HFF-Myc (cell line): Measurements from ENCODE around the gene ATP13A5.

ENCODE experiments used
- DNase-seq: peaks from one replicate; pipeline ENCODE4 v3.0.0-alpha.2; 2011; ENCODE audit warnings: low read depth; ENCODE audit errors: extremely low read depth
- H3K4me3 ChIP-seq: replicated peaks from 2 replicates; pipeline ENCODE4 v1.5.1; 2011; ENCODE audit warnings: low read depth, mild to moderate bottlenecking, control low read depth, low read length
- TF ChIP-seq, protein P1 (sequence below): IDR thresholded peaks from 2 replicates; pipeline ENCODE4 v1.5.1; 2012; ENCODE audit warnings: mild to moderate bottlenecking, low read depth, low read length, control low read depth; ENCODE audit errors: missing control alignments

The ATP13A5 gene

DNA sequence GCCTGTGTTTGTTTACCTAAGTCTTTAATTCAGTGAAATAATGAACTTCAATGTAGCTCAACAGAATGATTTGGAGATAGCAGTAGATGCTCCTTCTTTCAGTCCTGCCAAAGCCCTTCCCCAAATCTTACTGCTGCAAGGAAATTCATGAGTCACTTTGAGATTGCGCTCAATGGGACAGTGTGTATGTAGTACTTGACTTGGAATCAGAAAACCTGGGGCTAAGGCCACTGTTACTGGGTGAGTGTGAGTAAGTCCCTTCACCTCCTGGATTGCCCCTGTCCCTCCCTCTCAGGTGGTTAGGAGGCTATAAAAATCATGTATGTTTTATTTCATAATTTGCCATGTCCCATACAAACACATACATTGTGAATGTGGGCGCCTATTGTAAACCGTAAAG lies 29.9 kb downstream of the ATP13A5 start:
- no peak overlapping the region for H3K4me3 ChIP-seq
- TF ChIP-seq, protein P1, sequence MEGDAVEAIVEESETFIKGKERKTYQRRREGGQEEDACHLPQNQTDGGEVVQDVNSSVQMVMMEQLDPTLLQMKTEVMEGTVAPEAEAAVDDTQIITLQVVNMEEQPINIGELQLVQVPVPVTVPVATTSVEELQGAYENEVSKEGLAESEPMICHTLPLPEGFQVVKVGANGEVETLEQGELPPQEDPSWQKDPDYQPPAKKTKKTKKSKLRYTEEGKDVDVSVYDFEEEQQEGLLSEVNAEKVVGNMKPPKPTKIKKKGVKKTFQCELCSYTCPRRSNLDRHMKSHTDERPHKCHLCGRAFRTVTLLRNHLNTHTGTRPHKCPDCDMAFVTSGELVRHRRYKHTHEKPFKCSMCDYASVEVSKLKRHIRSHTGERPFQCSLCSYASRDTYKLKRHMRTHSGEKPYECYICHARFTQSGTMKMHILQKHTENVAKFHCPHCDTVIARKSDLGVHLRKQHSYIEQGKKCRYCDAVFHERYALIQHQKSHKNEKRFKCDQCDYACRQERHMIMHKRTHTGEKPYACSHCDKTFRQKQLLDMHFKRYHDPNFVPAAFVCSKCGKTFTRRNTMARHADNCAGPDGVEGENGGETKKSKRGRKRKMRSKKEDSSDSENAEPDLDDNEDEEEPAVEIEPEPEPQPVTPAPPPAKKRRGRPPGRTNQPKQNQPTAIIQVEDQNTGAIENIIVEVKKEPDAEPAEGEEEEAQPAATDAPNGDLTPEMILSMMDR, result no peak

DNA sequence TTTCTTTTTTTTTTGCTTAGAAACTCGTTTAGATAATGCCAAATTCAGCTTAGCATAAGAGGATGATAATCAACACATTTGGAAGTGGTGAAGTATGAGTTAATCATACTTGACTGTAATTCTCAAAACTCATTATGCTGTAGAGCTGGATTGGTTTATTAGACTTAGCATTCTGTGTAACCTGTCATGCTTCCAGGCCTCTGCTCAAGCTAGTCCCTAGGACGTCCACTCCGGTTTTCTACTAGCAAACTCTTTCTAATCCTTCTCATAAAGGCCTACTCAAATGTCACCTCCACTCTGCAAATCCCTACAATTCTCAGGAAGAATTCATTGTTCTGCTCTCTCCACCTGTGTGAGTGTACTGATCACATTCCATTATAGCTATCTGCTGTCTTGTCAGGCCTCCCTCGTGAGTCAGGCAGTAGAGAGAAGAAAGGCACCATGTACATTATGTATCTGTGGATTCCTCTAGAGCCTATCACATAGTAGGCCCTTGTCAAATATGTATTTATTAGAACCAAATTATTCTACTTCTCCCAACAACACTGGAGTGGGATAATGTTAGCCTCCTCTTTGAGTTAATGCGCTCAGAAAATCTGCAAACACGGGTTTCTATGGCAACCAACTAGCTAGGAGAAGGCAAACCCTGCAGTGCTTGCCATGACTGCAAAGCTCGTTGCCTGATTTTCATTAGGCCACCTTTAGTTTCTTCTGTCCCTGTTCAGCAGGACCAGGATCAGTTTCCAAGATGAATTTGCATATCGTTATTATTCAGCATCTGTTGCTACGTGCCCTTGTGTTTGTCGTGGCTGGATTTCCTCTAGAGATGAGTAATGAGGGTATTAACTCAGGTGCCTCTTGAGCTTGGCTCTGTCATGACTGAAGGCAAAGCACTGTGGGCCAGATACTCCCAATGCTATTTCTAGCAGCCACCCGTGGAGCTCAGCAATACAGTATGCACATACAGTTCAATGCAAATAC lies 30.7 kb downstream of the ATP13A5 start:
- TF ChIP-seq, protein P1, result no peak
- DNase-seq, result no peak
- no peak overlapping the region for H3K4me3 ChIP-seq

More for the DNA sequence above, 29.9 kb downstream of the ATP13A5 start:
- no peak for DNase-seq

DNA sequence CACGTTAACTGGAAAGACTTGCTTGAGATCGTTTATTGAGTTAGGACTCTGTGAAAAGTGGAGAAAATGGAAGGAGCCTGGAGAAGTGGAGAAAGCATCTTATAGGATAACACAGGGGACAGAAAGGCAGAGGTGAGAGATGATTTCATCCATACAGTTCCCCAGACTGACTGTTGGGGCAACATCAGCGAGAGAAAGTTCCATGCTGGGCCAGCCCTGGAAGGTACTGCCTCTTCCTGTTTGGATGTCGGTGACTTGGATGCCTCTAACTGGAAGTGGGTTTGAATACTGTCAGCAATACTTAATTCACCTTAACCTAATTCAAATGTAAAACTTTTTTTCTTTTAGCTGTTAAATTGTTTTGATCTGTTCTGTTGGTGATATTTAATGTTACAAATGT lies 32.3 kb downstream of the ATP13A5 start:
- TF ChIP-seq, protein P1, result no peak
- no peak for DNase-seq

GRCh38 chr3:193345431-193345830 lies 33.1 kb downstream of the ATP13A5 start:
- TF ChIP-seq, protein P1, result no peak
- no peak for DNase-seq
- H3K4me3 ChIP-seq, result no peak overlapping the region

More for the DNA sequence above, 32.3 kb downstream of the ATP13A5 start:
- no peak overlapping the region for H3K4me3 ChIP-seq

GRCh38 chr3:193344486-193344885 lies 34.1 kb downstream of the ATP13A5 start:
- DNase-seq, result no peak
- TF ChIP-seq, protein P1, result no peak
- H3K4me3 ChIP-seq, result no peak overlapping the region

DNA sequence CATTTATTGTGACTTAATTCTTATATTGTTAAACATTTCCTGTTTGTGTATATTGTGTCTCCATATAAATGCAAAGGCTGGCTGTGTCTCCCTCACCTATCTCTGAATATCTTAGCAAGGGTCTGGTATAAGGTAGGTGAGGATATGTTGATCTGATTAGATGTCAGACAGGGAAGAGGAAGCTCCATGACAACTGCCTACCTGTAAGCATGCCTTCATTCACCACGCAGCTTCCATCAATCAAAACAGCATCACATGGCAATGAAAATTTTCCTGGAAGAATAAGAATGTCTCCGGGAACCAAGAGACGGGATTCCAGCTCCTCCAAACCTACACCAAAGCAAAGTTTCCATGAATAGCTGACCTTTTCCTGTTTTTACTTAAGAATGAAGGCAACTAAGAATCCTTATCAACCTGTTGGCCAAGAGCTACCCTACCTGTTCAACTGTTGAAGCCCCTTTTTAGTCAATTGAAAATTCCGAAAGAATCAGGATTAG lies 34.8 kb downstream of the ATP13A5 start:
- DNase-seq, result no peak
- no peak overlapping the region for H3K4me3 ChIP-seq
- TF ChIP-seq, protein P1, result no peak
